SH-SY5Y (cell line): ENCODE data around the gene GNLY.

Experiments
- GATA2 ChIP-seq: IDR thresholded peaks from 2 replicates; pipeline ENCODE4 v1.6.1; 2011; ENCODE audit warnings: mild to moderate bottlenecking, low read depth, low read length
- GATA3 ChIP-seq: IDR thresholded peaks from 2 replicates; pipeline ENCODE4 v1.6.1; 2011; ENCODE audit warnings: low read depth, mild to moderate bottlenecking, low read length, moderate library complexity

GRCh38 chr2:85732467-85733120, 38.4 kb downstream of the GNLY start:
- no peak for TF ChIP-seq GATA2
- no peak for TF ChIP-seq GATA3
